Epidermal melanocyte (primary cell): ENCODE data around the gene ADAMTS5.

Experiments used
- DNase-seq: peaks from one replicate; pipeline ENCODE4 v3.0.0; 2011; ENCODE audit warnings: low spot score; ENCODE audit not compliant: insufficient read length

The ADAMTS5 gene

GRCh38 chr21:26967062-26967913 is at the start of gene ADAMTS5:
Gene ADAMTS5, minus strand, starts transcription at chr21:26967088. Its CDS starts 697 bp downstream, at chr21:26966391.
- peak; percentile 45 for DNase-seq

GRCh38 chr21:27001526-27001925 is 34.6 kb upstream of the ADAMTS5 start:
- no peak for DNase-seq

GRCh38 chr21:26983576-26983975 is 16.7 kb upstream of the ADAMTS5 start:
- DNase-seq: no peak

GRCh38 chr21:26982767-26983166 is 15.9 kb upstream of the ADAMTS5 start:
- DNase-seq: no peak

GRCh38 chr21:26977746-26978145 is 10.9 kb upstream of the ADAMTS5 start:
- DNase-seq: no peak

GRCh38 chr21:26973226-26973625 is 6.3 kb upstream of the ADAMTS5 start:
- no peak for DNase-seq

- no peak for DNase-seq
Measured at GRCh38 chr21:26972192-26972591, 5.3 kb upstream of the ADAMTS5 start.

- no peak for DNase-seq
Measured at GRCh38 chr21:26969971-26970725, 3.3 kb upstream of the ADAMTS5 start.

GRCh38 chr21:26966649-26967061 is 233 bp downstream of the ADAMTS5 start:
- no peak for DNase-seq

GRCh38 chr21:26965907-26966581 is 844 bp downstream of the ADAMTS5 start:
- DNase-seq: no peak

- no peak for DNase-seq
Measured at GRCh38 chr21:26965040-26965906, 1.6 kb downstream of the ADAMTS5 start.

- DNase-seq: no peak
Measured at GRCh38 chr21:26964170-26964778, 2.6 kb downstream of the ADAMTS5 start.

- no peak for DNase-seq
Measured at GRCh38 chr21:26962621-26963181, 4.2 kb downstream of the ADAMTS5 start.

- no peak for DNase-seq
Measured at GRCh38 chr21:26961698-26962097, 5.2 kb downstream of the ADAMTS5 start.

GRCh38 chr21:26958788-26959187 is 8.1 kb downstream of the ADAMTS5 start:
- DNase-seq: no peak

GRCh38 chr21:26956813-26957212 is 10.1 kb downstream of the ADAMTS5 start:
- DNase-seq: no peak

GRCh38 chr21:26956216-26956615 is 10.7 kb downstream of the ADAMTS5 start:
- DNase-seq: no peak

- DNase-seq: no peak
Measured at GRCh38 chr21:26954662-26955121, 12.2 kb downstream of the ADAMTS5 start.

- DNase-seq: no peak
Measured at GRCh38 chr21:26952374-26953066, 14.4 kb downstream of the ADAMTS5 start.
